Epidermal melanocyte (primary cell): ENCODE measurements around the gene ABLIM1.

Experiments
- DNase-seq: peaks from one replicate; pipeline ENCODE4 v3.0.0; 2011; ENCODE audit warnings: low spot score; ENCODE audit not compliant: insufficient read length

Gene ABLIM1

GRCh38 chr10:114624422-114624821 is 33.7 kb downstream of the ABLIM1 start:
- DNase-seq, result no peak

- peak; percentile 54 for DNase-seq
These were observed 34.3 kb downstream of the ABLIM1 start for GRCh38 chr10:114623661-114624294.

GRCh38 chr10:114623155-114623554 is 34.9 kb downstream of the ABLIM1 start:
- DNase-seq, result no peak

GRCh38 chr10:114618722-114619121 is 39.4 kb downstream of the ABLIM1 start:
- DNase-seq, result no peak

GRCh38 chr10:114616516-114616915 is 41.6 kb downstream of the ABLIM1 start:
- no peak for DNase-seq

- DNase-seq, result no peak
These were observed 42.0 kb downstream of the ABLIM1 start for GRCh38 chr10:114616103-114616502.

- DNase-seq, result no peak
These were observed 42.5 kb downstream of the ABLIM1 start for GRCh38 chr10:114615600-114616007.

GRCh38 chr10:114613237-114613979 is 44.7 kb downstream of the ABLIM1 start:
- no peak for DNase-seq

- no peak for DNase-seq
These were observed 46.5 kb downstream of the ABLIM1 start for GRCh38 chr10:114611617-114612016.

- DNase-seq, result no peak
These were observed 48.3 kb downstream of the ABLIM1 start for GRCh38 chr10:114609518-114610426.

- DNase-seq, result no peak
These were observed 50.6 kb downstream of the ABLIM1 start for GRCh38 chr10:114607358-114607998.

GRCh38 chr10:114605155-114605797 is 52.8 kb downstream of the ABLIM1 start:
- DNase-seq, result no peak

GRCh38 chr10:114604357-114605130 is 53.5 kb downstream of the ABLIM1 start:
- no peak for DNase-seq

GRCh38 chr10:114603948-114604347 is 54.1 kb downstream of the ABLIM1 start:
- DNase-seq, result no peak

- DNase-seq, result no peak
These were observed 54.8 kb downstream of the ABLIM1 start for GRCh38 chr10:114603303-114603702.

GRCh38 chr10:114600057-114600456 is 58.0 kb downstream of the ABLIM1 start:
- DNase-seq, result no peak

- DNase-seq, result no peak
These were observed 61.3 kb downstream of the ABLIM1 start for GRCh38 chr10:114596793-114597192.

GRCh38 chr10:114593816-114594468 is 64.1 kb downstream of the ABLIM1 start:
- no peak for DNase-seq

GRCh38 chr10:114593240-114593792 is 64.8 kb downstream of the ABLIM1 start:
- no peak for DNase-seq
